22Rv1 (cell line): ENCODE measurements around the gene SLC24A5.

Experiments used
- ZFX ChIP-seq: fragments of 450-650 bp; IDR thresholded peaks from 2 replicates; pipeline ENCODE4 v1.6.1; 2017; ENCODE audit warnings: antibody characterized with exemption, borderline replicate concordance
- TF ChIP-seq, protein P1 (sequence below): fragments of 450-650 bp; IDR thresholded peaks from 2 replicates; pipeline ENCODE4 v1.5.1; 2017; ENCODE audit warnings: mild to moderate bottlenecking

DNA sequence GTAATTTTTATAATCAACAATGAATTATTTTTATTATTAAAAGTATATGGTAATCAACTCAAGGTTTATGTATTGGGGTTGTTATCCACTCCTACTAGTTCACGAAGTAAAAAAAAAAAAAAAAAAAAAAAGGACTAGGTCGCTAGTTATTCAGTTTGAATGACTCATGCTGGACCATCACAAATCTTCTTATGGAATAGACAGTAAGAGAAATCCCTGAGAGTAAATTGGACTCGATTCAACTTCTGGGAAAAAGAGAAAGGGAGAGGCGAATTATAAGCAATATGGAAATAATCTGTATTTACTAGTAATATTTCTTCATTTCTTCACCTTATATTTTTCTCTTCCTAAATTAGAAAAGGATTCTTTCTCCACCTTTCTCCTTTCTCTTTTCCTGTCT is 55.3 kb downstream of the SLC24A5 start:
- TF ChIP-seq, protein P1, sequence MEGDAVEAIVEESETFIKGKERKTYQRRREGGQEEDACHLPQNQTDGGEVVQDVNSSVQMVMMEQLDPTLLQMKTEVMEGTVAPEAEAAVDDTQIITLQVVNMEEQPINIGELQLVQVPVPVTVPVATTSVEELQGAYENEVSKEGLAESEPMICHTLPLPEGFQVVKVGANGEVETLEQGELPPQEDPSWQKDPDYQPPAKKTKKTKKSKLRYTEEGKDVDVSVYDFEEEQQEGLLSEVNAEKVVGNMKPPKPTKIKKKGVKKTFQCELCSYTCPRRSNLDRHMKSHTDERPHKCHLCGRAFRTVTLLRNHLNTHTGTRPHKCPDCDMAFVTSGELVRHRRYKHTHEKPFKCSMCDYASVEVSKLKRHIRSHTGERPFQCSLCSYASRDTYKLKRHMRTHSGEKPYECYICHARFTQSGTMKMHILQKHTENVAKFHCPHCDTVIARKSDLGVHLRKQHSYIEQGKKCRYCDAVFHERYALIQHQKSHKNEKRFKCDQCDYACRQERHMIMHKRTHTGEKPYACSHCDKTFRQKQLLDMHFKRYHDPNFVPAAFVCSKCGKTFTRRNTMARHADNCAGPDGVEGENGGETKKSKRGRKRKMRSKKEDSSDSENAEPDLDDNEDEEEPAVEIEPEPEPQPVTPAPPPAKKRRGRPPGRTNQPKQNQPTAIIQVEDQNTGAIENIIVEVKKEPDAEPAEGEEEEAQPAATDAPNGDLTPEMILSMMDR, result no peak
- no peak for TF ChIP-seq ZFX
